Stimulated activated CD8-positive, alpha-beta memory T cell treated with anti-CD3 and anti-CD28 coated beads, Interleukin-4, amount 100 ng/mL, for 1 hour (primary cell): ENCODE measurements around the gene TIPRL.
"Not testable (repeated sequence)": the region's sequence is repeated elsewhere in the genome, so short reads cannot be mapped to it uniquely, and the experiment has no call there.

ENCODE experiments used
- DNase-seq, 2 donors: peaks; one replicate each; pipeline ENCODE4 v3.0.0-alpha.2; 2020; ENCODE audit warnings: low read depth in 2 of 2, low spot score in 1 of 2

TIPRL gene

GRCh38 chr1:168159251-168159650, 19.5 kb upstream of the TIPRL start:
- DNase-seq: no peak

GRCh38 chr1:168159979-168160378, 18.8 kb upstream of the TIPRL start:
- no peak for DNase-seq

- no peak for DNase-seq
These were observed 17.3 kb upstream of the TIPRL start for GRCh38 chr1:168161459-168161858.

GRCh38 chr1:168163670-168164069, 15.1 kb upstream of the TIPRL start:
- DNase-seq: no peak

- DNase-seq: no peak
These were observed 14.0 kb upstream of the TIPRL start for GRCh38 chr1:168164771-168165170.

- no peak for DNase-seq
These were observed 11.0 kb upstream of the TIPRL start for GRCh38 chr1:168167806-168168205.

- DNase-seq: no peak
These were observed 7.9 kb upstream of the TIPRL start for GRCh38 chr1:168170564-168171508.

- no peak for DNase-seq
These were observed 6.4 kb upstream of the TIPRL start for GRCh38 chr1:168172250-168172915.

- DNase-seq: no peak
These were observed 530 bp upstream of the TIPRL start for GRCh38 chr1:168178227-168178637.

GRCh38 chr1:168179438-168180147, 831 bp downstream of the TIPRL start:
- DNase-seq: no peak

GRCh38 chr1:168180148-168180524, 1.4 kb downstream of the TIPRL start:
- DNase-seq: no peak

- DNase-seq: not testable (repeated sequence)
These were observed 2.4 kb downstream of the TIPRL start for GRCh38 chr1:168181063-168181720.

- no peak for DNase-seq
These were observed 8.4 kb downstream of the TIPRL start for GRCh38 chr1:168187177-168187576.

GRCh38 chr1:168190403-168190802, 11.6 kb downstream of the TIPRL start:
- DNase-seq: no peak

GRCh38 chr1:168195199-168196135, 16.7 kb downstream of the TIPRL start:
- DNase-seq: no peak

- DNase-seq: no peak
These were observed 20.3 kb downstream of the TIPRL start for GRCh38 chr1:168199056-168199455.

GRCh38 chr1:168202941-168203654, 24.3 kb downstream of the TIPRL start:
- DNase-seq: no peak

GRCh38 chr1:168206111-168206510, 27.3 kb downstream of the TIPRL start:
- no peak for DNase-seq

- not testable (repeated sequence) for DNase-seq
These were observed 28.9 kb downstream of the TIPRL start for GRCh38 chr1:168207673-168208072.
